Vagina (tissue), 2 donors: Measurements from ENCODE around the gene UBE2V1.

ENCODE experiments used
- POLR2A ChIP-seq, 2 donors: fragments of 450-650 bp; IDR thresholded peaks; one replicate each; pipeline ENCODE4 v1.6.1; 2017; ENCODE audit warnings: antibody characterized with exemption in 2 of 2, mild to moderate bottlenecking in 2 of 2, moderate library complexity in 2 of 2
- POLR2AphosphoS5 ChIP-seq, 2 donors: sonication (generic); formaldehyde crosslinking; IDR thresholded peaks; one replicate each; pipeline ENCODE4 v1.9.0; 2017; ENCODE audit warnings: antibody characterized with exemption in 2 of 2, mild to moderate bottlenecking in 2 of 2, low read depth in 1 of 2; ENCODE audit not compliant: insufficient read depth in 1 of 2
- TF ChIP-seq, protein P1 (sequence below), 3 experiments: fragments of 450-650 bp in 2 of 3; fragments of 200-600 bp in 1 of 3; sonication (generic) in 1 of 3; IDR thresholded peaks; one replicate each; pipeline ENCODE4 v1.5.1; 2017 to 2019; ENCODE audit warnings: antibody characterized with exemption in 3 of 3, mild to moderate bottlenecking in 2 of 3, moderate library complexity in 2 of 3

GRCh38 chr20:50146732-50147662 is 34.0 kb upstream of the UBE2V1 start:
- TF ChIP-seq, protein P1, sequence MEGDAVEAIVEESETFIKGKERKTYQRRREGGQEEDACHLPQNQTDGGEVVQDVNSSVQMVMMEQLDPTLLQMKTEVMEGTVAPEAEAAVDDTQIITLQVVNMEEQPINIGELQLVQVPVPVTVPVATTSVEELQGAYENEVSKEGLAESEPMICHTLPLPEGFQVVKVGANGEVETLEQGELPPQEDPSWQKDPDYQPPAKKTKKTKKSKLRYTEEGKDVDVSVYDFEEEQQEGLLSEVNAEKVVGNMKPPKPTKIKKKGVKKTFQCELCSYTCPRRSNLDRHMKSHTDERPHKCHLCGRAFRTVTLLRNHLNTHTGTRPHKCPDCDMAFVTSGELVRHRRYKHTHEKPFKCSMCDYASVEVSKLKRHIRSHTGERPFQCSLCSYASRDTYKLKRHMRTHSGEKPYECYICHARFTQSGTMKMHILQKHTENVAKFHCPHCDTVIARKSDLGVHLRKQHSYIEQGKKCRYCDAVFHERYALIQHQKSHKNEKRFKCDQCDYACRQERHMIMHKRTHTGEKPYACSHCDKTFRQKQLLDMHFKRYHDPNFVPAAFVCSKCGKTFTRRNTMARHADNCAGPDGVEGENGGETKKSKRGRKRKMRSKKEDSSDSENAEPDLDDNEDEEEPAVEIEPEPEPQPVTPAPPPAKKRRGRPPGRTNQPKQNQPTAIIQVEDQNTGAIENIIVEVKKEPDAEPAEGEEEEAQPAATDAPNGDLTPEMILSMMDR (IDR thresholded peaks at IDR 0.05), result no peak
- TF ChIP-seq POLR2AphosphoS5 (IDR thresholded peaks at IDR 0.05; ENCODE audit: insufficient read depth in 1 of 2, low read depth in 1 of 2) (peak; percentile 64 to 82), POLR2A (IDR thresholded peaks at IDR 0.05) (no peak)
